Measurements from ENCODE around the gene ATP5F1E.
"Not testable (repeated sequence)": the region's sequence is repeated elsewhere in the genome, so short reads cannot be mapped to it uniquely, and the experiment has no call there.

Gene ATP5F1E

GRCh38 chr20:59018817-59019216 lies 13.3 kb downstream of the ATP5F1E start:
- DNase-seq = no peak

GRCh38 chr20:59017493-59018231 lies 14.5 kb downstream of the ATP5F1E start:
- no peak for DNase-seq

- DNase-seq = no peak
These were observed 15.2 kb downstream of the ATP5F1E start for GRCh38 chr20:59016795-59017492.

GRCh38 chr20:59015812-59016711 lies 16.1 kb downstream of the ATP5F1E start:
- no peak for DNase-seq

GRCh38 chr20:59015411-59015810 lies 16.7 kb downstream of the ATP5F1E start:
- no peak for DNase-seq

- DNase-seq = no peak
These were observed 17.3 kb downstream of the ATP5F1E start for GRCh38 chr20:59014680-59015389.

- DNase-seq = no peak
These were observed 18.1 kb downstream of the ATP5F1E start for GRCh38 chr20:59013959-59014608.

- no peak for DNase-seq
These were observed 18.8 kb downstream of the ATP5F1E start for GRCh38 chr20:59013031-59013951.

- DNase-seq = not testable (repeated sequence)
These were observed 20.3 kb downstream of the ATP5F1E start for GRCh38 chr20:59011874-59012157.

- DNase-seq = no peak
These were observed 20.9 kb downstream of the ATP5F1E start for GRCh38 chr20:59010995-59011873.

GRCh38 chr20:59010321-59010994 lies 21.7 kb downstream of the ATP5F1E start:
- no peak for DNase-seq

- no peak for DNase-seq
These were observed 23.3 kb downstream of the ATP5F1E start for GRCh38 chr20:59008715-59009336.

GRCh38 chr20:59007665-59008511 lies 24.2 kb downstream of the ATP5F1E start:
- no peak for DNase-seq

GRCh38 chr20:59006864-59007664 lies 25.1 kb downstream of the ATP5F1E start, which contains the start of gene CTSZ:
TSS of gene CTSZ (minus strand) at chr20:59007254. CDS start at chr20:59007128, 126 bp downstream.
- peak; percentile 66 for DNase-seq

- no peak for DNase-seq
These were observed 25.8 kb downstream of the ATP5F1E start for GRCh38 chr20:59006167-59006863.

- DNase-seq = no peak
These were observed 26.5 kb downstream of the ATP5F1E start for GRCh38 chr20:59005523-59006166.
